ENCODE data around the gene LAIR1.

Gene LAIR1

GRCh38 chr19:54364775-54365257, at the start of gene LAIR1:
Gene LAIR1, minus strand, starts transcription at chr19:54364931. Its CDS starts 127 bp downstream, at chr19:54364804.
- CTCF ChIA-PET, result no interaction called here

GRCh38 chr19:54414156-54414555, 49.4 kb upstream of the LAIR1 start:
- DNase-seq (ENCODE audit: extremely low spot score), result no peak
- TF ChIP-seq CTBP1 (IDR thresholded peaks at IDR 0.05; ENCODE audit: borderline replicate concordance) (no peak), LEF1 (IDR thresholded peaks at IDR 0.05; ENCODE audit: borderline replicate concordance) (no peak), PKNOX1 (IDR thresholded peaks at IDR 0.05) (no peak), HDGF (IDR thresholded peaks at IDR 0.05; ENCODE audit: borderline replicate concordance) (no peak), TARDBP (IDR thresholded peaks at IDR 0.05) (no peak), NFRKB (IDR thresholded peaks at IDR 0.05) (no peak), ARNT (IDR thresholded peaks at IDR 0.05) (no peak), BHLHE40 (IDR thresholded peaks at IDR 0.05; ENCODE audit: borderline replicate concordance) (no peak), FOXA1 (IDR thresholded peaks at IDR 0.05) (no peak), FOXM1 (IDR thresholded peaks at IDR 0.05; ENCODE audit: borderline replicate concordance) (no peak), SUZ12 (IDR thresholded peaks at IDR 0.05) (no peak), L3MBTL2 (conservative IDR thresholded peaks at IDR 0.05) (no peak)
- ChIA-PET CTCF (no interaction called here), POLR2A (no interaction called here)

More at GRCh38 chr19:54364775-54365257, at the start of gene LAIR1:
- POLR2A ChIA-PET, result no interaction called here
- no peak for DNase-seq (ENCODE audit: extremely low spot score)
- TF ChIP-seq L3MBTL2 (conservative IDR thresholded peaks at IDR 0.05) (no peak), FOXA1 (IDR thresholded peaks at IDR 0.05) (no peak), BHLHE40 (IDR thresholded peaks at IDR 0.05; ENCODE audit: borderline replicate concordance) (no peak), ARNT (IDR thresholded peaks at IDR 0.05) (no peak), FOXM1 (IDR thresholded peaks at IDR 0.05; ENCODE audit: borderline replicate concordance) (no peak), SUZ12 (IDR thresholded peaks at IDR 0.05) (no peak), FOXK2 (IDR thresholded peaks at IDR 0.05) (no peak), ZNF384 (IDR thresholded peaks at IDR 0.05) (no peak)

- DNase-seq (ENCODE audit: extremely low spot score), result no peak
- TF ChIP-seq FOXK2 (IDR thresholded peaks at IDR 0.05), result no peak
- ChIA-PET POLR2A (no interaction called here), CTCF (no interaction called here)
Measured at GRCh38 chr19:54412877-54413276, 48.1 kb upstream of the LAIR1 start.

GRCh38 chr19:54411033-54411432, 46.3 kb upstream of the LAIR1 start:
- ChIA-PET CTCF (interaction anchor here (1.0 kb wide), 1 partner anchor 20 kb away, joined by 4 read pairs; no protein-coding TSS in a partner anchor), POLR2A (no interaction called here)
- no peak for DNase-seq (ENCODE audit: extremely low spot score)
- TF ChIP-seq CTBP1 (IDR thresholded peaks at IDR 0.05; ENCODE audit: borderline replicate concordance) (no peak), PKNOX1 (IDR thresholded peaks at IDR 0.05) (no peak), FOXM1 (IDR thresholded peaks at IDR 0.05; ENCODE audit: borderline replicate concordance) (no peak), SP1 (IDR thresholded peaks at IDR 0.05) (no peak), SUZ12 (IDR thresholded peaks at IDR 0.05) (no peak), NFRKB (IDR thresholded peaks at IDR 0.05) (no peak), BHLHE40 (IDR thresholded peaks at IDR 0.05; ENCODE audit: borderline replicate concordance) (no peak), TARDBP (IDR thresholded peaks at IDR 0.05) (no peak), L3MBTL2 (conservative IDR thresholded peaks at IDR 0.05) (no peak), FOXK2 (IDR thresholded peaks at IDR 0.05) (no peak), ELF4 (IDR thresholded peaks at IDR 0.05) (no peak), FOXA1 (IDR thresholded peaks at IDR 0.05) (no peak), LEF1 (IDR thresholded peaks at IDR 0.05; ENCODE audit: borderline replicate concordance) (no peak), ZNF384 (IDR thresholded peaks at IDR 0.05) (no peak), HDGF (IDR thresholded peaks at IDR 0.05; ENCODE audit: borderline replicate concordance) (no peak), ARNT (IDR thresholded peaks at IDR 0.05) (no peak)

GRCh38 chr19:54408456-54409026, 43.8 kb upstream of the LAIR1 start:
- POLR2A ChIA-PET, result no interaction called here

More at GRCh38 chr19:54408456-54409026, 43.8 kb upstream of the LAIR1 start:
- TF ChIP-seq FOXK2 (IDR thresholded peaks at IDR 0.05) (no peak), HDGF (IDR thresholded peaks at IDR 0.05; ENCODE audit: borderline replicate concordance) (no peak), L3MBTL2 (conservative IDR thresholded peaks at IDR 0.05) (no peak), CTBP1 (IDR thresholded peaks at IDR 0.05; ENCODE audit: borderline replicate concordance) (no peak), ARNT (IDR thresholded peaks at IDR 0.05) (no peak), PKNOX1 (IDR thresholded peaks at IDR 0.05) (no peak), TARDBP (IDR thresholded peaks at IDR 0.05) (no peak), SP1 (IDR thresholded peaks at IDR 0.05) (no peak), FOXA1 (IDR thresholded peaks at IDR 0.05) (no peak), ZNF384 (IDR thresholded peaks at IDR 0.05) (no peak), NFRKB (IDR thresholded peaks at IDR 0.05) (no peak), FOXM1 (IDR thresholded peaks at IDR 0.05; ENCODE audit: borderline replicate concordance) (no peak), SUZ12 (IDR thresholded peaks at IDR 0.05) (no peak), LEF1 (IDR thresholded peaks at IDR 0.05; ENCODE audit: borderline replicate concordance) (no peak), ELF4 (IDR thresholded peaks at IDR 0.05) (no peak), BHLHE40 (IDR thresholded peaks at IDR 0.05; ENCODE audit: borderline replicate concordance) (no peak)
- CTCF ChIA-PET, result no interaction called here
- no peak for DNase-seq (ENCODE audit: extremely low spot score)
